B cell (primary cell): ENCODE measurements around the gene CMC2. TPM values are rescaled to one million over a fixed set of nuclear protein-coding genes. Genes with fewer than 3 reads are reported as not detected.

ENCODE experiments used
- ATAC-seq: fragments of 200-7000 bp; cut with Tn5 transposase; one replicate; pipeline ENCODE4 v1.10.0; 2021; ENCODE audit warnings: low read depth, mild to moderate bottlenecking, moderate number of reproducible peaks, moderate library complexity
- CTCF ChIA-PET: fragments of 350-600 bp; sonication (Branson Sonifier 250); formaldehyde crosslinking; loops from one replicate; lab custom pipeline; 2021; ENCODE audit warnings: antibody characterized with exemption, inconsistent platforms; lab: Charles Lee
- POLR2A ChIA-PET: fragments of 350-600 bp; sonication (Branson Sonifier 250); formaldehyde crosslinking; loops from one replicate; lab custom pipeline; 2021; ENCODE audit warnings: antibody characterized with exemption; lab: Charles Lee
- DNase-seq: peaks from one replicate; pipeline ENCODE4 v3.0.0; 2013
- H2AFZ ChIP-seq: 2 replicates; pipeline ENCODE4 v1.6.1; 2012; ENCODE audit warnings: mild to moderate bottlenecking, low read depth, low read length; ENCODE audit not compliant: insufficient read depth, poor library complexity, severe bottlenecking
- H3K27ac ChIP-seq, 2 donors: 1 replicate in 1 of 2; 2 replicates in 1 of 2; pipeline ENCODE4 v1.5.1; 2012 to 2013; ENCODE audit warnings: low read length in 2 of 2, mild to moderate bottlenecking in 2 of 2, moderate library complexity in 1 of 2
- H3K27me3 ChIP-seq, 4 experiments: fragments of 200-600 bp in 1 of 4; sonication (generic) in 1 of 4; replicated peaks in 1 of 4; 1 replicate in 2 of 4; 2 replicates in 2 of 4; pipeline versions ENCODE4 v1.6.1 to v1.7.0; 2013 to 2016; ENCODE audit warnings: low read length in 3 of 4, mild to moderate bottlenecking in 2 of 4, mixed read lengths in 1 of 4, moderate library complexity in 1 of 4; ENCODE audit not compliant: insufficient read depth in 4 of 4, control insufficient read depth in 3 of 4; ENCODE audit errors: control extremely low read depth in 1 of 4
- H3K36me3 ChIP-seq, 2 experiments: replicated peaks in 1 of 2; 1 replicate in 1 of 2; 2 replicates in 1 of 2; pipeline versions ENCODE4 v1.6.1 to v1.7.1; 2013; ENCODE audit warnings: low read length in 1 of 2; ENCODE audit not compliant: insufficient read depth in 2 of 2, control insufficient read depth in 1 of 2; ENCODE audit errors: control extremely low read depth in 1 of 2, extremely low read depth in 1 of 2
- H3K4me1 ChIP-seq, 2 donors: fragments of 200-600 bp in 1 of 2; sonication (generic) in 1 of 2; 1 replicate in 1 of 2; 2 replicates in 1 of 2; pipeline versions ENCODE4 v1.5.1 to v1.6.1; 2013 to 2017; ENCODE audit warnings: low read length in 2 of 2; ENCODE audit not compliant: control insufficient read depth in 2 of 2, insufficient read depth in 2 of 2
- H3K4me2 ChIP-seq: replicated peaks from 2 replicates; pipeline ENCODE3; 2012; ENCODE audit warnings: mild to moderate bottlenecking, low read depth, low read length; ENCODE audit not compliant: poor library complexity, severe bottlenecking
- H3K4me3 ChIP-seq, 5 experiments: fragments of 200-600 bp in 1 of 5; sonication (generic) in 1 of 5; 1 replicate in 3 of 5; 2 replicates in 2 of 5; pipeline versions ENCODE4 v1.5.1 to v1.7.0; 2011 to 2016; ENCODE audit warnings: low read length in 4 of 5, mild to moderate bottlenecking in 4 of 5, low read depth in 2 of 5, control low read depth in 1 of 5, moderate library complexity in 1 of 5; ENCODE audit not compliant: insufficient read depth in 1 of 5; ENCODE audit errors: control extremely low read depth in 1 of 5, extremely low read depth in 1 of 5
- H3K79me2 ChIP-seq: fragments of 200-600 bp; sonication (generic); one replicate; pipeline ENCODE4 v1.6.0; 2016; ENCODE audit warnings: low read length; ENCODE audit not compliant: control insufficient read depth, insufficient read depth
- H3K9ac ChIP-seq: fragments of 200-600 bp; sonication (generic); 2 replicates; pipeline ENCODE4 v1.6.1; 2017; ENCODE audit warnings: mild to moderate bottlenecking, low read length, moderate library complexity
- H3K9me3 ChIP-seq, 3 donors: one replicate each; pipeline versions ENCODE4 v1.6.1 to v1.7.1; 2013; ENCODE audit warnings: low read length in 2 of 3; ENCODE audit not compliant: control insufficient read depth in 2 of 3, insufficient read depth in 1 of 3; ENCODE audit errors: control extremely low read depth in 1 of 3
- H4K20me1 ChIP-seq: 2 replicates; pipeline ENCODE4 v1.6.0; 2012; ENCODE audit warnings: mild to moderate bottlenecking, low read length; ENCODE audit not compliant: insufficient read depth, control insufficient read depth, poor library complexity, severe bottlenecking
- H3K27ac Mint-ChIP-seq: one replicate; pipeline ENCODE4 v1.8.0; 2021; ENCODE audit warnings: mixed read lengths
- H3K27me3 Mint-ChIP-seq: one replicate; pipeline ENCODE4 v1.8.0; 2021; ENCODE audit warnings: mixed read lengths
- H3K4me1 Mint-ChIP-seq: one replicate; pipeline ENCODE4 v1.8.0; 2021; ENCODE audit warnings: mixed read lengths
- H3K4me3 Mint-ChIP-seq: one replicate; pipeline ENCODE4 v1.8.0; 2021; ENCODE audit warnings: mixed read lengths
- H3K9me3 Mint-ChIP-seq: one replicate; pipeline ENCODE4 v1.8.0; 2022; ENCODE audit warnings: mixed read lengths; ENCODE audit not compliant: insufficient read depth
- EZH2 ChIP-seq: IDR thresholded peaks from 2 replicates; pipeline ENCODE4 v1.6.1; 2012; ENCODE audit warnings: borderline replicate concordance, low read depth, mild to moderate bottlenecking, moderate library complexity, low read length; ENCODE audit not compliant: insufficient read depth, poor library complexity, severe bottlenecking
- WGBS: methylation state at CpG from one replicate; pipeline ENCODE4 v1.1.5; 2013; ENCODE audit warnings: missing lambda C conversion rate; ENCODE audit not compliant: insufficient coverage; 5-methylcytosine and 5-hydroxymethylcytosine counted together
- intact Hi-C: fragments of 100-400 bp; cut with micrococcal nuclease; formaldehyde crosslinking; loops from one replicate; pipeline ENCODE4 v1.10.0; 2022
- polyA plus RNA-seq: library from polyadenylated mRNA; depleted of rRNA; stranded (reverse); fragments of >200 nt; gene quantifications from 2 replicates; pipeline ENCODE4 v1.2.3, GENCODE V29; 2012
- total RNA-seq, 2 donors: library from RNA; stranded (reverse); fragments of 120-200 nt in 1 of 2; gene quantifications; 1 replicate in 1 of 2; 2 replicates in 1 of 2; pipeline versions ENCODE4 v1.2.3 to v1.2.4, GENCODE V29; 2013 to 2022
- TF ChIP-seq, protein P1 (sequence below): fragments of 200-600 bp; IDR thresholded peaks from one replicate; pipeline ENCODE4 v1.8.0; 2022; ENCODE audit warnings: antibody characterized with exemption, mild to moderate bottlenecking

The CMC2 gene
- total and polyA plus RNA-seq, 2 donors (not counting 1 experiment from before 2014, with no cell fraction given): 21.4 to 40.8 TPM

DNA sequence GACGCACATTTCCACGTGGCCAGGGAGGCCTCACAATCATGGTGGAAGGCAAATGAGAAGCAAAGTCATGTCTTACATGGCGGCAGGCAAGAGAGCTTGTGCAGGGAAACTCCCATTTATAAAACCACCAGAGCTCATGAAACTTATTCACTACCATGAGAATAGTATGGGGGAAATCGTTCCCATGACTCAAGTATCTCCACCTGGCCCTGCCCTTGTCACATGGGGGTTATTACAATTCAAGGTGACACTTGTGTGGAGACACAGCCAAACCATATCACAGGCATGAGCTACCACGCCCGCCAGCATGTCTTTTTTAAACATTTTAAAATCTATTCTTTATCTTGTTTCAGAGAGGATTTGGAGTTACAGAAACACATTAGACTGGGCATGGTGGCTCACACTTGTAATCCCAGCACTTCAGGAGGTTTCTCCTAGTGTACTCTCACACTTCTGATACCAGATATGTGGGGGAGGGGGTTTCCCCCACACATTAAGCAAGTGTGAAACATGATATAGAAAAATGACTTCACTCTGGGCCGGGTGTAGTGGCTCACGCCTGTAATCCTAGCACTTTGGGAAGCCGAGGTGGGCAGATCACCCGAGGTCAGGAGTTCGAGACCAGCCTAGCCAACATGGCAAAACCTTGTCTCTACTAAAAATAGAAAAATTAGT is 23.4 kb upstream of the CMC2 start:
- no peaks in the 10 kb centered on the region for H3K9me3 Mint-ChIP-seq
- ChIA-PET POLR2A (no interaction called here), CTCF (interaction anchor here (1.0 to 10.0 kb wide), 2 partner anchors 25 to 158 kb away, joined by 4 to 99 read pairs; partner anchors contain the start of genes CENPN and CMC2)
- peaks cover 0 to 5% of the 10 kb centered on the region in 2 experiments for H3K36me3 ChIP-seq
- 95% methylated on average over 6 of the region's 11 CpGs for WGBS
- intact Hi-C loops: loop anchor here (10.0 kb wide), 1 partner anchor 285 kb away; the partner anchor contains the start of gene GAN
- H3K4me2 ChIP-seq: no peak overlapping the region
- H3K9me3 ChIP-seq: no peaks in the 10 kb centered on the region
- no peak overlapping the region for H3K27ac Mint-ChIP-seq
- H3K27me3 Mint-ChIP-seq: no peaks in the 10 kb centered on the region
- H3K4me3 ChIP-seq: no peak overlapping the region
- no peaks in the 10 kb centered on the region for H4K20me1 ChIP-seq
- peaks cover under 1% of the 10 kb centered on the region for H3K4me1 Mint-ChIP-seq
- no peak overlapping the region for H2AFZ ChIP-seq
- H3K4me3 Mint-ChIP-seq: no peak overlapping the region
- ATAC-seq (no peak), DNase-seq (no peak)
- H3K79me2 ChIP-seq: no peaks in the 10 kb centered on the region
- H3K27ac ChIP-seq: no peak overlapping the region
- no peaks in the 10 kb centered on the region for H3K4me1 ChIP-seq
- TF ChIP-seq, protein P1, sequence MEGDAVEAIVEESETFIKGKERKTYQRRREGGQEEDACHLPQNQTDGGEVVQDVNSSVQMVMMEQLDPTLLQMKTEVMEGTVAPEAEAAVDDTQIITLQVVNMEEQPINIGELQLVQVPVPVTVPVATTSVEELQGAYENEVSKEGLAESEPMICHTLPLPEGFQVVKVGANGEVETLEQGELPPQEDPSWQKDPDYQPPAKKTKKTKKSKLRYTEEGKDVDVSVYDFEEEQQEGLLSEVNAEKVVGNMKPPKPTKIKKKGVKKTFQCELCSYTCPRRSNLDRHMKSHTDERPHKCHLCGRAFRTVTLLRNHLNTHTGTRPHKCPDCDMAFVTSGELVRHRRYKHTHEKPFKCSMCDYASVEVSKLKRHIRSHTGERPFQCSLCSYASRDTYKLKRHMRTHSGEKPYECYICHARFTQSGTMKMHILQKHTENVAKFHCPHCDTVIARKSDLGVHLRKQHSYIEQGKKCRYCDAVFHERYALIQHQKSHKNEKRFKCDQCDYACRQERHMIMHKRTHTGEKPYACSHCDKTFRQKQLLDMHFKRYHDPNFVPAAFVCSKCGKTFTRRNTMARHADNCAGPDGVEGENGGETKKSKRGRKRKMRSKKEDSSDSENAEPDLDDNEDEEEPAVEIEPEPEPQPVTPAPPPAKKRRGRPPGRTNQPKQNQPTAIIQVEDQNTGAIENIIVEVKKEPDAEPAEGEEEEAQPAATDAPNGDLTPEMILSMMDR: no peak
- TF ChIP-seq EZH2: no peak
- no peaks in the 10 kb centered on the region for H3K27me3 ChIP-seq
- H3K9ac ChIP-seq: no peak overlapping the region

DNA sequence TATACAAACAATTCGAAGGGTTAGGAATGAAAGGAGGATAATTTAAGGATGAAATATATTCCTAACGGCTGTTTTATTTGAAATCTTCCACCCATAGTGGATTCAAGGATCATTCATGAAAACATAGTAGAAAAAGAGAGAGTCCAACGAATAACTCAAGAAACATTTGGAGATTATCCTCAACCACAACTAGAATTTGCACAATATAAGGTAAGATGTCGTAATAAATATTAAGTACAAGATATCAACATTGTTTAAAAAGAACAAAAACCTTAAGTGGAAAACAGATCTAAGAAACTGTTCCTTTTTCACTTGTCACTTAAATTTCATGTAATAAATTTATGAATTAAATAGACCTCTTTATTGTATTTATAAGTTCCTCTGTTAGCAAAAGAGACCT is 19.7 kb upstream of the CMC2 start:
- Histone ChIP-seq H3K4me2 (no peak overlapping the region), H3K79me2 (no peaks in the 10 kb centered on the region), H3K27me3 (no peaks in the 10 kb centered on the region), H3K27ac (no peak overlapping the region), H4K20me1 (no peaks in the 10 kb centered on the region), H3K36me3 (peaks cover 0 to 10% of the 10 kb centered on the region in 2 experiments), H2AFZ (no peak overlapping the region), H3K4me1 (no peaks in the 10 kb centered on the region), H3K9me3 (no peaks in the 10 kb centered on the region), H3K9ac (no peak overlapping the region), H3K4me3 (no peak overlapping the region)
- no peaks in the 10 kb centered on the region for H3K4me1 Mint-ChIP-seq
- no peak for ATAC-seq
- no peaks in the 10 kb centered on the region for H3K27me3 Mint-ChIP-seq
- H3K27ac Mint-ChIP-seq: no peak overlapping the region
- WGBS: no CpG with 5 or more reads among the region's 4 CpGs
- H3K4me3 Mint-ChIP-seq: no peak overlapping the region
- no peaks in the 10 kb centered on the region for H3K9me3 Mint-ChIP-seq
- ChIA-PET CTCF (interaction anchor here (1.0 to 2.7 kb wide), 2 partner anchors 9 to 20 kb away, joined by 4 to 10 read pairs; partner anchors contain the start of genes ATMIN, CENPN and CMC2), POLR2A (no interaction called here)
- intact Hi-C loops: no loop called here
- no peak for TF ChIP-seq EZH2
- TF ChIP-seq, protein P1: no peak
- DNase-seq: no peak
